Measurements from ENCODE around the gene CDH4.
A peak's percentile ranks its signal among the peaks of the same experiment; 100 is the strongest.

The CDH4 gene

GRCh38 chr20:61871913-61872312 lies 619.9 kb downstream of the CDH4 start:
- no peak for DNase-seq

- DNase-seq, result no peak
Observed at GRCh38 chr20:61872371-61872900, 620.4 kb downstream of the CDH4 start.

GRCh38 chr20:61873651-61874420 lies 621.8 kb downstream of the CDH4 start:
- no peak for DNase-seq

GRCh38 chr20:61874421-61875068 lies 622.5 kb downstream of the CDH4 start:
- DNase-seq, result peak in 2 of 51 donors; percentile 18 to 21

GRCh38 chr20:61875221-61875885 lies 623.3 kb downstream of the CDH4 start:
- peak in 20 of 51 donors; percentile 6 to 81 (median 29) for DNase-seq

- DNase-seq, result no peak
Observed at GRCh38 chr20:61875996-61876395, 623.9 kb downstream of the CDH4 start.

- no peak for DNase-seq
Observed at GRCh38 chr20:61876952-61877728, 625.1 kb downstream of the CDH4 start.

- no peak for DNase-seq
Observed at GRCh38 chr20:61877776-61878477, 625.9 kb downstream of the CDH4 start.

GRCh38 chr20:61878478-61879302 lies 626.6 kb downstream of the CDH4 start:
- no peak for DNase-seq

- no peak for DNase-seq
Observed at GRCh38 chr20:61879303-61879620, 627.2 kb downstream of the CDH4 start.

- DNase-seq, result no peak
Observed at GRCh38 chr20:61879694-61880093, 627.6 kb downstream of the CDH4 start.

GRCh38 chr20:61880706-61881105 lies 628.6 kb downstream of the CDH4 start:
- DNase-seq, result no peak

- no peak for DNase-seq
Observed at GRCh38 chr20:61881416-61881815, 629.4 kb downstream of the CDH4 start.

- no peak for DNase-seq
Observed at GRCh38 chr20:61881861-61882260, 629.8 kb downstream of the CDH4 start.

- no peak for DNase-seq
Observed at GRCh38 chr20:61882716-61883615, 630.9 kb downstream of the CDH4 start.

- no peak for DNase-seq
Observed at GRCh38 chr20:61883857-61884393, 631.9 kb downstream of the CDH4 start.

- no peak for DNase-seq
Observed at GRCh38 chr20:61884571-61885389, 632.7 kb downstream of the CDH4 start.
